Activated CD8-positive, alpha-beta T cell treated with anti-CD3 and anti-CD28 coated beads for 36 hours (primary cell): ENCODE measurements around the gene HMX2. TPM values are rescaled to one million over a fixed set of nuclear protein-coding genes. Genes with fewer than 3 reads are reported as not detected.

Experiments
- ATAC-seq: fragments of 200-7000 bp; cut with Tn5 transposase; one replicate; pipeline ENCODE4 v1.10.0; 2021; ENCODE audit warnings: mild to moderate bottlenecking, moderate library complexity
- CTCF ChIA-PET: fragments of 350-600 bp; sonication (Branson Sonifier 250); formaldehyde crosslinking; loops from one replicate; lab custom pipeline; 2021; ENCODE audit warnings: antibody characterized with exemption; lab: Charles Lee
- POLR2A ChIA-PET: fragments of 350-600 bp; sonication (Branson Sonifier 250); formaldehyde crosslinking; loops from one replicate; lab custom pipeline; 2021; ENCODE audit warnings: antibody characterized with exemption; lab: Charles Lee
- DNase-seq: peaks from one replicate; pipeline ENCODE4 v3.0.0-alpha.2; 2020
- H3K27ac Mint-ChIP-seq: one replicate; pipeline ENCODE4 v1.8.0; 2021; ENCODE audit warnings: mild to moderate bottlenecking, mixed read lengths
- H3K27me3 Mint-ChIP-seq: one replicate; pipeline ENCODE4 v1.8.0; 2021; ENCODE audit warnings: mixed read lengths
- H3K36me3 Mint-ChIP-seq: one replicate; pipeline ENCODE4 v1.8.0; 2021; ENCODE audit warnings: low read depth, mixed read lengths
- H3K4me1 Mint-ChIP-seq: one replicate; pipeline ENCODE4 v1.8.0; 2021; ENCODE audit warnings: low read depth, mixed read lengths
- H3K4me3 Mint-ChIP-seq: one replicate; pipeline ENCODE4 v1.8.0; 2021; ENCODE audit warnings: mild to moderate bottlenecking, moderate library complexity, mixed read lengths
- H3K9me3 Mint-ChIP-seq: one replicate; pipeline ENCODE4 v1.8.0; 2021; ENCODE audit warnings: mixed read lengths
- CTCF ChIP-seq: fragments of 200-600 bp; IDR thresholded peaks from one replicate; pipeline ENCODE4 v1.8.0; 2022; ENCODE audit warnings: antibody characterized with exemption, mild to moderate bottlenecking
- intact Hi-C: fragments of 100-400 bp; cut with micrococcal nuclease; formaldehyde crosslinking; loops from one replicate; pipeline ENCODE4 v1.10.0; 2022
- total RNA-seq, 2 experiments: library from RNA; stranded (reverse); gene quantifications; one replicate each; pipeline ENCODE4 v1.2.3, GENCODE V29; 2021

Gene HMX2
- total RNA-seq, 2 experiments from 2014 or later: 0.43 to 0.90 TPM

DNA sequence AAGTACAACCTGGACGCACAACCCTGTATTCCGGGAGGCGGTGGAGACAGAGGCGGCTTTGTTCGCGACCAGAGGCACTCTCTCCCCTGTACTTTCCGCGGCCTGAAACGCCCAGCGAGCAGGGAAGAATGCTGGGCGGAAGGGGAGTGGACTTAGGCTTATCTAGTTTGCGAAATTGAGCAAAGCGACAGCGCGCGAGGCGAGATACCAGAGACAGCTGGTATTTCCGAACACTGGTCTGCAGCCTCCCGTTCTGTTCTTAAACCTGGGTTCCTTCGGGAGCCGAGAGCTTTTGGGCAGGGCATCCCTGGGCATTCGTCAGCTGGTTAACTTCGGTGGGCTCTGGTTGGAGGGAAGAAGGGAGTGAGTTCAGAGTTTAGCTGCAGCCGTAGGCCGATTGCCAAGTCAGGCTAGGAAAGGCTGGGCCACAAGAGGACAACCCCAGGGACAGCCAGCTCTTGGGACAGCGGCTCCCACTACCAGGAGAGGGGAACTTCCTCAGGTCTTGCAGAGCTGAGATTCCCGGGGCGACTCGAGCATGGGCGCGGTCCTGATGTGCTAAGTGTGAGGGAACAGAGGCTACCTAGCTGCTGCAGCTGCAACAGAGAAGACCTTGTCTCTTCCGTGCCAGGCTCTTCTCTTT, 8.3 kb upstream of the HMX2 start:
- no peak for TF ChIP-seq CTCF
- POLR2A ChIA-PET: interaction anchor here (1.0 to 1.3 kb wide), 3 partner anchors 10 to 14 kb away, joined by 3 to 8 read pairs (median 3); partner anchors contain the start of gene BUB3
- H3K27me3 Mint-ChIP-seq: peaks cover 79% of the 10 kb centered on the region
- H3K36me3 Mint-ChIP-seq: no peaks in the 10 kb centered on the region
- no peaks in the 10 kb centered on the region for H3K9me3 Mint-ChIP-seq
- intact Hi-C loops: loop anchor here (5.0 kb wide), 1 partner anchor 243 kb away; no protein-coding TSS in a partner anchor
- H3K4me3 Mint-ChIP-seq: no peak overlapping the region
- DNase-seq: peak; percentile 15
- no peak for ATAC-seq
- H3K4me1 Mint-ChIP-seq: peaks cover 44% of the 10 kb centered on the region
- CTCF ChIA-PET: interaction anchor here (4.1 kb wide), 1 partner anchor 10 kb away, joined by 24 read pairs; the partner anchor contains the start of gene HMX2
- H3K27ac Mint-ChIP-seq: no peak overlapping the region

GRCh38 chr10:123140164-123140982, 7.6 kb upstream of the HMX2 start:
- Mint-ChIP-seq H3K4me3 (peak overlapping the region; percentile 13), H3K4me1 (peaks cover 51% of the 10 kb centered on the region), H3K9me3 (no peaks in the 10 kb centered on the region), H3K36me3 (no peaks in the 10 kb centered on the region), H3K27me3 (peaks cover 83% of the 10 kb centered on the region), H3K27ac (no peak overlapping the region)
- peak; percentile 36 for DNase-seq
- CTCF ChIA-PET: interaction anchor here (4.1 kb wide), 1 partner anchor 9 kb away, joined by 24 read pairs; the partner anchor contains the start of gene HMX2
- POLR2A ChIA-PET: interaction anchor here (1.2 to 1.3 kb wide), 2 partner anchors 10 to 14 kb away, joined by 3 to 8 read pairs; partner anchors contain the start of gene BUB3
- no peak for TF ChIP-seq CTCF
- no peak for ATAC-seq
- intact Hi-C loops: loop anchor here (5.0 kb wide), 1 partner anchor 242 kb away; no protein-coding TSS in a partner anchor

DNA sequence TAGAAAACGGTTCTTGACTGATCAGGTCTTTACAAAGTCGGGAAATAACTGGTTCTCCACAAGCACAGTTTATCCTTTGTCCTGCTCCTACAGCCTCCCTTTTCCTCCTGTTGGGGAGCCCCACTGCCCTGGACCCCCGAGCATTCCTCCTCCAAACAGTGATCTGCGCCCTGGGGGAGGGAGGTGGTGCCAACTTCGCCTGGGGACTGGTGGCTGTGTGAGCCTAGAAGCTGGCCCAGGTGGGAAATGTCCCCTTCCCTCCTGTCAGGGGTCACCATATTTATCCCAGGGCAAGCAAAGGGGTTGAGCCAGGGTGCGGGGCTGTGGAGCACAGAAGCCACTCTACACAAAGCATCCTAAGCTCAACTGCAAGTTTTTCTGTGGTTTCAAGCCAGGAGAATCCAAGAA, 6.9 kb upstream of the HMX2 start:
- Mint-ChIP-seq H3K27me3 (peaks cover 89% of the 10 kb centered on the region), H3K9me3 (no peaks in the 10 kb centered on the region), H3K27ac (no peak overlapping the region), H3K4me1 (peaks cover 57% of the 10 kb centered on the region), H3K36me3 (no peaks in the 10 kb centered on the region), H3K4me3 (no peak overlapping the region)
- no peak for ATAC-seq
- intact Hi-C loops: loop anchor here (5.0 kb wide), 1 partner anchor 241 kb away; no protein-coding TSS in a partner anchor
- DNase-seq: no peak
- TF ChIP-seq CTCF: no peak
- POLR2A ChIA-PET: interaction anchor here (0.5 kb wide), 1 partner anchor 13 kb away, joined by 3 read pairs; no protein-coding TSS in a partner anchor
- CTCF ChIA-PET: interaction anchor here (4.1 kb wide), 1 partner anchor 8 kb away, joined by 24 read pairs; the partner anchor contains the start of gene HMX2

GRCh38 chr10:123141791-123142700, 5.9 kb upstream of the HMX2 start:
- ATAC-seq: no peak
- Mint-ChIP-seq H3K9me3 (no peaks in the 10 kb centered on the region), H3K27me3 (peaks cover 91% of the 10 kb centered on the region), H3K4me1 (peaks cover 59% of the 10 kb centered on the region), H3K27ac (no peak overlapping the region), H3K36me3 (no peaks in the 10 kb centered on the region), H3K4me3 (no peak overlapping the region)
- CTCF ChIA-PET: interaction anchor here (4.1 kb wide), 1 partner anchor 7 kb away, joined by 24 read pairs; the partner anchor contains the start of gene HMX2
- POLR2A ChIA-PET: no interaction called here
- TF ChIP-seq CTCF: no peak
- intact Hi-C loops: loop anchor here (5.0 kb wide), 1 partner anchor 240 kb away; no protein-coding TSS in a partner anchor
- DNase-seq: no peak
